ENCODE measurements around the gene ZMYND19.
"Not testable (repeated sequence)": the region's sequence is repeated elsewhere in the genome, so short reads cannot be mapped to it uniquely, and the experiment has no call there.

Gene ZMYND19

GRCh38 chr9:137570566-137570965 lies 19.7 kb downstream of the ZMYND19 start:
- CTCF ChIA-PET, result no interaction called here
- Mint-ChIP-seq H3K4me3 (no peak overlapping the region), H3K36me3 (peaks cover 35% of the 10 kb centered on the region), H3K4me1 (peaks cover 8% of the 10 kb centered on the region), H3K27me3 (no peaks in the 10 kb centered on the region), H3K9me3 (no peaks in the 10 kb centered on the region), H3K27ac (no peak overlapping the region)
- DNase-seq, result no peak

DNA sequence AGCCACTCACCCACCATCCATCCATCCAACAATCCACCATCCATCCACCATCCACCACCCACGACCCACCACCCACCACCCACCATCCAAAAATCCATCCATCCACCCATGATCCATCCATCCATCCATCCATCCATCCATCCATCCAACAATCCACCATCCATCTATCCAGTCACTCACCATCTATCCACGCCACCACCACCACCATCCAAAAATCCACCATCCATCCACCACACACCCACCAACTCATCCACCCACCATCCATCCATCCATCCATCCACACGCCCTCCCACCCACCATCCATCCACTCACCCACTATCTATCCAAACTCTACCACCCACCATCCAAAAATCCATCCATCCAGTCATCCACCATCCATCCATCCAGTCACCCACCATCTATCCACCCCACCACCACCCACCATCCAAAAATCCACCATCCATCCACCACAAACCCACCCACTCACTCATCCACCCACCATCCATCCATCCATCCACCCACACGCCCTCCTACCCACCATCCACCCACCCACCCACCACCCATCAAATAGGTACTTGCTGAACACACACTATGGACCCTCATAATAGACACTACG lies 20.6 kb downstream of the ZMYND19 start:
- Mint-ChIP-seq H3K4me1 (peaks cover 4% of the 10 kb centered on the region), H3K27ac (no peak overlapping the region), H3K27me3 (no peaks in the 10 kb centered on the region), H3K9me3 (no peaks in the 10 kb centered on the region), H3K36me3 (peaks cover 29% of the 10 kb centered on the region), H3K4me3 (no peak overlapping the region)
- CTCF ChIA-PET, result no interaction called here
- no peak for DNase-seq

GRCh38 chr9:137568445-137568844 lies 21.9 kb downstream of the ZMYND19 start:
- CTCF ChIA-PET, H3K27ac Mint-ChIP-seq, DNase-seq, H3K27me3 Mint-ChIP-seq, H3K4me3 Mint-ChIP-seq, H3K4me1 Mint-ChIP-seq, H3K9me3 Mint-ChIP-seq: not testable (repeated sequence)
- H3K36me3 Mint-ChIP-seq, result peaks cover 31% of the 10 kb centered on the region

DNA sequence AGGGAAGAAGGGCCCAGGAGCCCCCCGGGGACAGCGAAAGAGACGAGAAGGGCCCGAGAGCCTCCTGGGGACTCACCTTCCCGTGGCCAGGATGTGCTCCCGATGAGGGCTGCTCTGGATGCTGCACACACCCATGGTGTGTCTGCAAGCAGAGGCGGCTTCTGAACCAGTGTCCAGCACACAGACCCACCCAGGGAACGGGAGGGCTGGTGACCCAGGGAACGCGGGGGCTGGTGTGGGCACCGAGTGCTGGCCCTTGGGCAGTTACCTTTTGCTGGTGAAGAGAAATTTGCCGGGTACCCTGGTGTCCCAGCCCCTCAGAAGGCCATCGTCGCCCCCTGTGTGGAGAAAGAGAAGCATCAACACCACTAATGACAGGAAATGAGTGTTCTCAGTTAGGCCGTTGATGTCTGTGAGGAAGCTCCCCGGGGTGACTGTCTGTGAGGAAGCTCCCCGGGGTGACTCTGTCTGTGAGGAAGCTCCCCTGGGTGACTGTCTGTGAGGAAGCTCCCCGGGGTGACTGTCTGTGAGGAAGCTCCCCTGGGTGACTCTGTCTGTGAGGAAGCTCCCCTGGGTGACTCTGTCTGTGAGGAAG lies 25.4 kb downstream of the ZMYND19 start:
- no peaks in the 10 kb centered on the region for H3K27me3 Mint-ChIP-seq
- H3K27ac Mint-ChIP-seq, result no peak overlapping the region
- H3K4me3 Mint-ChIP-seq, result no peak overlapping the region
- H3K9me3 Mint-ChIP-seq, result no peaks in the 10 kb centered on the region
- CTCF ChIA-PET, result interaction anchor here (1.2 kb wide), 1 partner anchor 13 kb away, joined by 4 read pairs; no protein-coding TSS in a partner anchor
- H3K36me3 Mint-ChIP-seq, result peaks cover 27% of the 10 kb centered on the region
- no peak for DNase-seq
- H3K4me1 Mint-ChIP-seq, result no peaks in the 10 kb centered on the region

GRCh38 chr9:137564134-137564533 lies 26.2 kb downstream of the ZMYND19 start:
- no peak overlapping the region for H3K27ac Mint-ChIP-seq
- CTCF ChIA-PET, result interaction anchor here (1.2 kb wide), 1 partner anchor 14 kb away, joined by 4 read pairs; no protein-coding TSS in a partner anchor
- no peaks in the 10 kb centered on the region for H3K9me3 Mint-ChIP-seq
- H3K36me3 Mint-ChIP-seq, result peaks cover 34% of the 10 kb centered on the region
- DNase-seq, result no peak
- H3K4me3 Mint-ChIP-seq, result no peak overlapping the region
- H3K4me1 Mint-ChIP-seq, result peaks cover 2% of the 10 kb centered on the region
- no peaks in the 10 kb centered on the region for H3K27me3 Mint-ChIP-seq

DNA sequence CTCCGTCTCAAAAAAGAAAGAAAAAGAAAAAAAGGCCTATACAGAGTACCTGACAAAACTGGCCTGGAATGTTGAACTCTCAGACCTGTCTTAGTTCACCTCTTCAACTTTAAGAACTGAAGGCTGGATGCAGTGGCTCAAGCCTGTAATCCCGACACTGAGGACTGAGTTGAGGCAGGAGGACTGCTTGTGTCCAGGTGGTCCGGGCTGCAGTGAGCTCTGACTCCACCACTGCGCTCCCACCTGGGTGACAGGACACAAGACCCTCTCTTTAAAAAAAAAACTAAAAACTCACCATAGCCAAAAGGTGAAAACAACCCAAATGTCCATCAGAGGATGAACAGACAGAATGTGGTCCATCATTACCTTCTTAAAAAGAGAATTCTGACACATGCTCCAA lies 32.2 kb downstream of the ZMYND19 start:
- Mint-ChIP-seq H3K27ac (no peak overlapping the region), H3K4me1 (peaks cover 8% of the 10 kb centered on the region), H3K9me3 (no peaks in the 10 kb centered on the region), H3K4me3 (no peak overlapping the region), H3K27me3 (no peaks in the 10 kb centered on the region), H3K36me3 (peaks cover 38% of the 10 kb centered on the region)
- CTCF ChIA-PET, result interaction anchor here (0.7 kb wide), 1 partner anchor 458 kb away, joined by 3 read pairs; no protein-coding TSS in a partner anchor
- DNase-seq, result no peak

- Mint-ChIP-seq H3K4me3 (no peak overlapping the region), H3K27me3 (no peaks in the 10 kb centered on the region), H3K27ac (peak overlapping the region; percentile 56), H3K9me3 (no peaks in the 10 kb centered on the region), H3K36me3 (peaks cover 33% of the 10 kb centered on the region), H3K4me1 (peaks cover 16% of the 10 kb centered on the region)
- DNase-seq, result no peak
- CTCF ChIA-PET, result no interaction called here
Measured at GRCh38 chr9:137556069-137556838, 34.1 kb downstream of the ZMYND19 start.

DNA sequence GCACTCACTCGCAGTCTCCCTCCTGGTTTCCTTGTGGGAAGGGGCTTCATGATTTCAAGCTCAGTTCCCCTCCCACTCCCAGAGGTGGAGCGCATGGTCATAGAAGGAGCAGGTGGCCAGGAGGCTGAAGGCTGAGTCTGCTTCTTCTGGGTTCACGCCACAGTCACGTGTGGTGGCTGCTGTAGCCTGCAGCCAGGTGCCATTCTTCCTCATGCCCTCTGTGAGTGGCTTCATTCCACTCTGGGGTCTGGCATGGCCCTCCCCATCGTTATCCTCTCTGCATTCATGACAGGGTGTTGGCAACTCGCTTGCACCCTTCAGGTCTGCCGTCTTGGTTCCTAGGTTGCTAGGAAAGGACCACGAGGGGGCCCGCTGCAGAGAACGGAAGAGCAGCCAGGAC lies 35.1 kb downstream of the ZMYND19 start:
- Mint-ChIP-seq H3K27me3 (no peaks in the 10 kb centered on the region), H3K4me3 (no peak overlapping the region), H3K36me3 (peaks cover 32% of the 10 kb centered on the region), H3K27ac (no peak overlapping the region), H3K9me3 (no peaks in the 10 kb centered on the region), H3K4me1 (peaks cover 18% of the 10 kb centered on the region)
- no peak for DNase-seq
- CTCF ChIA-PET, result no interaction called here

DNA sequence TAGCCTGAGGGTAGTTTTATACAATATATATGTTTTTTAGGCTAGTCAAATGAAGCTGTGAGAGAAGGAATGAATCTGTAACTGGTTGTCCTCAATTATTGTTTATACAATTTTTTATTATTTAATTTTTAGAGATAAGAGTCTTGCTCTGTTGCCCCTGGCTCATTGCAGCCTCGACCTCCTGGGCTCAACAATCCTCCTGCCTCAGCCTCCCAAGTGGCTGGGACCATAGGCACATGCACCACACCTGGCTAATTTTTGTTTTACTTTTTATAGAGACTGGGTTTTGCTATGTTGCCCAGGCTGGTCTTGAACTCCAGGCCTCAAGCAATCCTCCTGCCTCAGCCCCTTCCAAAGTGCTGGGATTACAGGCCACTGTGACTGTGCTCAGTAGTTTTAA lies 36.0 kb downstream of the ZMYND19 start:
- H3K27me3 Mint-ChIP-seq, result no peaks in the 10 kb centered on the region
- H3K36me3 Mint-ChIP-seq, result peaks cover 25% of the 10 kb centered on the region
- no peaks in the 10 kb centered on the region for H3K9me3 Mint-ChIP-seq
- H3K27ac Mint-ChIP-seq, result peak overlapping the region; percentile 21
- H3K4me1 Mint-ChIP-seq, result peaks cover 23% of the 10 kb centered on the region
- no peak for DNase-seq
- no peak overlapping the region for H3K4me3 Mint-ChIP-seq
- CTCF ChIA-PET, result interaction anchor here (0.6 kb wide), 1 partner anchor 18 kb away, joined by 3 read pairs; no protein-coding TSS in a partner anchor

DNA sequence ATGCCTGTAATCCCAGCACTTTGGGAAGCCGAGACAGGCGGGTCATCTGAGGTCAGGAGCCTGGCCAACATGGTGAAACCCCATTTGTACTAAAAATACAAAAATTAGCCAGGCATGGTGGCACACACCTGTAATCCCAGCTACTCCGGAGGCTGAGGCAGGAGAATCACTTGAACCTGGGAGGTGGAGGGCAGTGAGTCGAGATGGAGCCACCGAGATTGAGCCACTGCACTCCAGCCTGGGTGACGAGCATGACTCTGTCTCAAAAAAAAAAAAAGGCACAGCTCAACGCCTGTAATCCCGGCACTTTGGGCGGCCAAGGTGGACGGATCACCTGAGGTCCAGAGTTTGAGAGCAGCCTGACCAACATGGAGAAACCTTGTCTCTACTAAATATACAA lies 36.7 kb downstream of the ZMYND19 start:
- H3K27ac Mint-ChIP-seq, H3K9me3 Mint-ChIP-seq, DNase-seq, H3K27me3 Mint-ChIP-seq, CTCF ChIA-PET, H3K4me3 Mint-ChIP-seq: not testable (repeated sequence)
- Mint-ChIP-seq H3K36me3 (peaks cover 24% of the 10 kb centered on the region), H3K4me1 (peaks cover 25% of the 10 kb centered on the region)

DNA sequence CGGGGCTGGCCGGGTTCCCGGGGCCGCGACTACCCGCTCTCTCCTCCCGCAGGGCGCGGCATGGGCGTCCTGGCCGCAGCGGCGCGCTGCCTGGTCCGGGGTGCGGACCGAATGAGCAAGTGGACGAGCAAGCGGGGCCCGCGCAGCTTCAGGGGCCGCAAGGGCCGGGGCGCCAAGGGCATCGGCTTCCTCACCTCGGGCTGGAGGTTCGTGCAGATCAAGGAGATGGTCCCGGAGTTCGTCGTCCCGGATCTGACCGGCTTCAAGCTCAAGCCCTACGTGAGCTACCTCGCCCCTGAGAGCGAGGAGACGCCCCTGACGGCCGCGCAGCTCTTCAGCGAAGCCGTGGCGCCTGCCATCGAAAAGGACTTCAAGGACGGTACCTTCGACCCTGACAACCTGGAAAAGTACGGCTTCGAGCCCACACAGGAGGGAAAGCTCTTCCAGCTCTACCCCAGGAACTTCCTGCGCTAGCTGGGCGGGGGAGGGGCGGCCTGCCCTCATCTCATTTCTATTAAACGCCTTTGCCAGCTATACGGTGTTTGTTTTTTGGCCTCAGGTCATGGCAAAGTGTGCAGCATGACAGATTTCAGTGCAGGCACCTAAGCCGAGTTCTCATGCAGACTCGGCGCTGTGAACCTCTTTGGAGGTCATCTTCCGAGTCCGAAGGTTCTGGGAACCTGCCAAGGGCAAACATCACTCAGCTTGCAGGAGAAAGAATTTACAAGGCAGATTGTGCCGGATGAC lies 38.1 kb downstream of the ZMYND19 start:
- peak overlapping the region; percentile 77 for H3K27ac Mint-ChIP-seq
- no peaks in the 10 kb centered on the region for H3K9me3 Mint-ChIP-seq
- no peak for DNase-seq
- H3K27me3 Mint-ChIP-seq, result no peaks in the 10 kb centered on the region
- H3K36me3 Mint-ChIP-seq, result peaks cover 22% of the 10 kb centered on the region
- H3K4me1 Mint-ChIP-seq, result peaks cover 28% of the 10 kb centered on the region
- CTCF ChIA-PET, result interaction anchor here (1.0 to 1.7 kb wide), 4 partner anchors 11 to 27 kb away, joined by 4 to 7 read pairs (median 4); partner anchors contain the start of gene DPH7
- peak overlapping the region; percentile 85 for H3K4me3 Mint-ChIP-seq

DNA sequence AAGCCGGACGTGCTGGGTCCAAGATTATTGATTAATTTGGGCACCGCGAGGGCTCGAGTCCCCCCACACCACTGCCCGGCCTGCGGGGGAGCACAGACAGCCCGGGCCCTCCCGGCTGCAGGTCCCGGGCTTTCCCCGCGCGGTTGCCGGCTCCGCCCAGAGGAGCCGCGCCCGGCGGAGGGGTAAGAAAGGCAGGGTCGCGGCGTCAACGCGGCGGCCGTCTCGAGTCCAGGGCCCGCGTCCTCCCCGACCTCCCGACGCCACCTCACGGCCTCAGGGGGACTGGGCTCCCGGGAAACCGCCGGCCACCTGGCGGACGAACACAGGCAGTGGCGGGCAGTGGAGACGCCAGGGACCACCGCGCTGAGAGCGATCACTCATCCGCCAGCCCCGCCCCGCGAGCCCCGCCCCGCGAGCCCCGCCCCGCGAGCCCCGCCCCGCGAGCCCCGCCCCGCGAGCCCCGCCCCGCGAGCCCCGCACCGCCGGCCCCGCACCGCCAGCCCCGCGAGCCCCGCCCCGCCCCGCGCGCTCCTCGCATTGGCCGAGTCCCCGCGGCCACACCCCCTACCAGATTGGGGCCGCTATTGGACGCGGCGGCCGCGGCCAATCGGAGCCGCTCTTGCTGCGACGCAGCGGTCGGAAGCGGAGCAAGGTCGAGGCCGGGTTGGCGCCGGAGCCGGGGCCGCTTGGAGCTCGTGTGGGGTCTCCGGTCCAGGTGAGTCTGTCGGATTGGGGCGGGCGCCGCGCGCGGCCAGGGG lies 38.9 kb downstream of the ZMYND19 start, which contains the start of gene MRPL41:
TSS of gene MRPL41 (plus strand) at position 616 of the 758 bp plus-strand sequence. CDS start 203 bp downstream, outside the sequence.
- Mint-ChIP-seq H3K36me3 (peaks cover 19% of the 10 kb centered on the region), H3K27ac (peak within 1 kb of the TSS; percentile 77), H3K4me3 (peak within 1 kb of the TSS; percentile 85), H3K9me3 (no peaks in the 10 kb centered on the region), H3K27me3 (peaks cover 3% of the 10 kb centered on the region), H3K4me1 (peaks cover 28% of the 10 kb centered on the region)
- CTCF ChIA-PET, result interaction anchor here (1.0 to 1.7 kb wide), 5 partner anchors 10 to 28 kb away, joined by 4 to 8 read pairs (median 5); partner anchors contain the start of gene DPH7
- peak; percentile 91 for DNase-seq

- not testable (repeated sequence) for H3K27me3 Mint-ChIP-seq, H3K27ac Mint-ChIP-seq, H3K9me3 Mint-ChIP-seq
- H3K4me3 Mint-ChIP-seq, result peak overlapping the region; percentile 85
- CTCF ChIA-PET, result interaction anchor here (1.3 kb wide), 1 partner anchor 16 kb away, joined by 8 read pairs; no protein-coding TSS in a partner anchor
- peak; percentile 60 for DNase-seq
- H3K4me1 Mint-ChIP-seq, result peaks cover 28% of the 10 kb centered on the region
- H3K36me3 Mint-ChIP-seq, result peaks cover 16% of the 10 kb centered on the region
Measured at GRCh38 chr9:137550958-137551263, 39.4 kb downstream of the ZMYND19 start.

Data from activated naive CD4-positive, alpha-beta T cell treated with anti-CD3 and anti-CD28 coated beads, Interleukin-2, amount 10 ng/mL, durations not matched to agents 7 days and 5 days (primary cell).